MCF 10A (cell line): ENCODE measurements around the gene KLF5. TPM values are rescaled to one million over a fixed set of nuclear protein-coding genes. Genes with fewer than 3 reads are reported as not detected.
"Not testable (repeated sequence)": the region's sequence is repeated elsewhere in the genome, so short reads cannot be mapped to it uniquely, and the experiment has no call there.

ENCODE experiments used
- BruUV-seq: library from RNA; stranded (reverse); fragments of 400-500 nt; replicated peaks from 2 replicates; lab custom pipeline; 2021; lab: Mats Ljungman, UMichigan
- CTCF ChIA-PET: fragments of 300-600 bp; sonication (Branson Sonifier 250); formaldehyde crosslinking; extraction: SDS; loops from one replicate; lab custom pipeline; 2021; ENCODE audit warnings: antibody characterized with exemption, inconsistent platforms; lab: Yijun Ruan, JAX
- POLR2A ChIA-PET: fragments of 300-600, 350-650 bp; sonication (Branson Sonifier 250); formaldehyde crosslinking; extraction: SDS; loops from one replicate; lab custom pipeline; 2020; ENCODE audit warnings: antibody characterized with exemption, inconsistent platforms; lab: Yijun Ruan, JAX
- DNase-seq: peaks from one replicate; pipeline ENCODE4 v3.0.0-alpha.2; 2018; ENCODE audit not compliant: unreplicated experiment
- H3K27ac Mint-ChIP-seq: one replicate; pipeline ENCODE4 v1.8.0; 2022; ENCODE audit warnings: mild to moderate bottlenecking, low read depth, mixed read lengths; ENCODE audit not compliant: unreplicated experiment
- H3K27me3 Mint-ChIP-seq: one replicate; pipeline ENCODE4 v1.8.0; 2022; ENCODE audit warnings: mixed read lengths; ENCODE audit not compliant: insufficient read depth, unreplicated experiment
- H3K36me3 Mint-ChIP-seq: one replicate; pipeline ENCODE4 v1.8.0; 2022; ENCODE audit warnings: mild to moderate bottlenecking, moderate library complexity, mixed read lengths; ENCODE audit not compliant: insufficient read depth, unreplicated experiment
- H3K4me1 Mint-ChIP-seq: one replicate; pipeline ENCODE4 v1.8.0; 2022; ENCODE audit warnings: mixed read lengths; ENCODE audit not compliant: insufficient read depth, unreplicated experiment
- H3K4me3 Mint-ChIP-seq: one replicate; pipeline ENCODE4 v1.8.0; 2022; ENCODE audit warnings: mild to moderate bottlenecking, moderate library complexity, mixed read lengths; ENCODE audit not compliant: unreplicated experiment
- H3K9me3 Mint-ChIP-seq: one replicate; pipeline ENCODE4 v1.8.0; 2022; ENCODE audit warnings: mixed read lengths; ENCODE audit not compliant: unreplicated experiment
- intact Hi-C: fragments of 100-400 bp; cut with micrococcal nuclease; formaldehyde crosslinking; loops from 2 replicates; pipeline ENCODE4 v1.14.1; 2022
- total RNA-seq: library from RNA; stranded (reverse); gene quantifications from 2 replicates; pipeline ENCODE4 v1.2.3, GENCODE V29; 2022
- TF ChIP-seq, protein P1 (sequence below): fragments of 200-600 bp; IDR thresholded peaks from one replicate; pipeline ENCODE4 v1.8.0; 2022; ENCODE audit warnings: antibody characterized with exemption, mild to moderate bottlenecking; ENCODE audit not compliant: unreplicated experiment

KLF5 gene
- total RNA-seq, 1 experiment from 2014 or later = 226 TPM

DNA sequence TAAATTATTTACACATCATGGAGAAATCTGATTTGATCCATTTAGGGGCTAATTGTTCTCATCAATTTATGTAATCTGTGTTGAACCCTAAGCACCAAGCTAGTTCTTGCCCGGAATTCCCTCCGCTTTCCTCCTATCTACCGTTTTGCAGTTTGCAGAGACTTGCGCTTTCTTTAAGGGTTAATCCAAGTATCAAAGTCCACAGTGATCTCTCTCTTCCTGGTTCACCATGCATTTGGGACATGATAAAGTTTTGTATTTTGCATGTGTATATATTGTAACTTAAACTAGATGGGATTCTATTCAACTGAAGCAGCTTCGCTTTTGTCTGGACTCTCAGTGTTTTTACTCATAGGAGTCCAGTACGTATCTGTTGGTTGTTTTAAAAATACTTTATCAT lies 13.8 kb upstream of the KLF5 start:
- no peaks in the 10 kb centered on the region for H3K36me3 Mint-ChIP-seq
- no peaks in the 10 kb centered on the region for H3K27me3 Mint-ChIP-seq
- BruUV-seq = no TSS peak
- CTCF ChIA-PET = no interaction called here
- intact Hi-C loops = no loop called here
- TF ChIP-seq, protein P1, sequence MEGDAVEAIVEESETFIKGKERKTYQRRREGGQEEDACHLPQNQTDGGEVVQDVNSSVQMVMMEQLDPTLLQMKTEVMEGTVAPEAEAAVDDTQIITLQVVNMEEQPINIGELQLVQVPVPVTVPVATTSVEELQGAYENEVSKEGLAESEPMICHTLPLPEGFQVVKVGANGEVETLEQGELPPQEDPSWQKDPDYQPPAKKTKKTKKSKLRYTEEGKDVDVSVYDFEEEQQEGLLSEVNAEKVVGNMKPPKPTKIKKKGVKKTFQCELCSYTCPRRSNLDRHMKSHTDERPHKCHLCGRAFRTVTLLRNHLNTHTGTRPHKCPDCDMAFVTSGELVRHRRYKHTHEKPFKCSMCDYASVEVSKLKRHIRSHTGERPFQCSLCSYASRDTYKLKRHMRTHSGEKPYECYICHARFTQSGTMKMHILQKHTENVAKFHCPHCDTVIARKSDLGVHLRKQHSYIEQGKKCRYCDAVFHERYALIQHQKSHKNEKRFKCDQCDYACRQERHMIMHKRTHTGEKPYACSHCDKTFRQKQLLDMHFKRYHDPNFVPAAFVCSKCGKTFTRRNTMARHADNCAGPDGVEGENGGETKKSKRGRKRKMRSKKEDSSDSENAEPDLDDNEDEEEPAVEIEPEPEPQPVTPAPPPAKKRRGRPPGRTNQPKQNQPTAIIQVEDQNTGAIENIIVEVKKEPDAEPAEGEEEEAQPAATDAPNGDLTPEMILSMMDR = no peak
- H3K9me3 Mint-ChIP-seq = no peaks in the 10 kb centered on the region
- DNase-seq = no peak
- no peak overlapping the region for H3K4me3 Mint-ChIP-seq
- POLR2A ChIA-PET = no interaction called here
- no peak overlapping the region for H3K27ac Mint-ChIP-seq
- H3K4me1 Mint-ChIP-seq = no peaks in the 10 kb centered on the region

DNA sequence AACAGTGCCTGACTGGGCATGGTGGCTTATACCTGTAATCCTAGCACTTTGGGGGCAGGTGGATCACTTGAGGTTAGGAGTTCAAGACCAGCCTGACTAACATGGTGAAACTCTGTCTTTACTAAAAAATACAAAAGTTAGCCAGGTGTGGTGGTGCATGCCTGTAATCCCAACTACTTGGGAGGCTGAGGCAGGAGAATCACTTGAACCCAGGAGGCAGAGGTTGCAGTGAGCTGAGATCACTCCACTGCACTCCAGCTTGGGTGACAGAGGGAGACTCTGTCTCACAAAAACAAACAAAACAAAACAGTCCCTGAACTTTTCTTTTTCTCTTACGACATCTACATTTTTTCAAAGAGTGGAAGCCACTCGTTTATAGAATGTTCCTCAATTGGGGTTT lies 10.2 kb upstream of the KLF5 start:
- BruUV-seq, H3K27me3 Mint-ChIP-seq, H3K4me1 Mint-ChIP-seq, H3K9me3 Mint-ChIP-seq, H3K4me3 Mint-ChIP-seq, POLR2A ChIA-PET, DNase-seq, intact Hi-C loops, H3K36me3 Mint-ChIP-seq, H3K27ac Mint-ChIP-seq: not testable (repeated sequence)
- CTCF ChIA-PET = interaction anchor here (0.7 kb wide), 1 partner anchor 201 kb away, joined by 4 read pairs; no protein-coding TSS in a partner anchor

DNA sequence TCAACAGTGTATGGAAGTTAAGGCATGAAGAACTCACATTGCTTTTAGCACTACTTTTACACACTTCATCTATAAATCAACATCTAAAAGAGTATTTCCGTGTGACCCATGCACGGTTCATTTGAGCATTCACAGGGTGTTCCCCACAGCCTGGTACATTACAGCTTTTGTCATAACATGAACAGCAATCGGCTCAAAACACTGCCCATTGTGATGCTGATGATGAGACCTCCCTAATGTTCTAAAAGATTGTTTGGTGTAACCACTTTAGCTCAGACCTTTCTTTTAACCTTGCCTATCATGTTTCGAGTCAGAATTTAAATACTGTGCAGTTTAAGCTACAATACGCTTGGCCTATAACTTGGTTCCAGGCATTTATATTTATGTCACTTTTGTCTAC lies 4.1 kb upstream of the KLF5 start:
- Mint-ChIP-seq H3K36me3 (peaks cover 9% of the 10 kb centered on the region), H3K27ac (peak overlapping the region; percentile 92), H3K9me3 (no peaks in the 10 kb centered on the region), H3K27me3 (no peaks in the 10 kb centered on the region), H3K4me3 (no peak overlapping the region), H3K4me1 (peaks cover 23% of the 10 kb centered on the region)
- no TSS peak for BruUV-seq
- intact Hi-C loops = loop anchor here (5.0 kb wide), 1 partner anchor 162 kb away; no protein-coding TSS in a partner anchor
- ChIA-PET POLR2A (interaction anchor here (0.7 to 11.2 kb wide), 18 partner anchors 7 to 648 kb away, joined by 3 to 292 read pairs (median 6); no protein-coding TSS in a partner anchor), CTCF (interaction anchor here (0.5 to 0.7 kb wide), 2 partner anchors 92 to 194 kb away, joined by 3 read pairs; no protein-coding TSS in a partner anchor)
- no peak for DNase-seq
- TF ChIP-seq, protein P1 = no peak

DNA sequence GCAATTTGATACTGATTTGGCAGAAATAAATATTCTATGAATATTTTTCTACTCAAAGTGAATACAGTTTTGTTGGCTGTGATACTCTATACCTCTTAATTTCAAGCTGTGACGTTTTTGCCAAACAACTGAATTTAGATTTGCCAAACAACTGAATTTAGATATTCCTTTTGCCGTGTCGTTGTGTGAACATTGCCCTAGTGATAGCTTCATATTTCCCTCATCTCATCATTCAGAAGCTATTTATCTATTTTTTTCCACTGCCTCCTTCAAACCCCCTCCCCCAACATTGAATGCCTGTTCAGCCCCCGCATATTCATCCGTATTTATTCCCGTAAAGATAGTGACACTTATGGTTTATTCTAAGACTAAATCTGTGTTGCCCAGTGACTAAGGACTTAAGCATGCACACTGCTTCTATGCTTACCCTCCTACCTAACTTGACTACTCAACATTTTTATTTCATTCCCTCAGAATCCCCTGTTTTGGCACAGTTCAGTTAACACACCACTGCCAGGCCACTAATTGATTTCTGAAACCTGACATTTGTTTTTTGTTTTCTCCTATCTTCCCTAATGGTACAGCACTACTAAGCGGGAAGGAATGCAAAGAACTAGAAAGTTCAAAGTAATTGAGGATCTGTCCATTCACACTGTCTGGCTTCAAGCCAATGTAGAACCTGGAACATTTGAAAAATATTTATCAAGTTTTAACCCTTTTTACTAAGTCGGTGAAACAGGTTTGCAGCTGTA lies 2.8 kb upstream of the KLF5 start:
- BruUV-seq = no TSS peak
- TF ChIP-seq, protein P1 = no peak
- H3K27me3 Mint-ChIP-seq = no peaks in the 10 kb centered on the region
- CTCF ChIA-PET = interaction anchor here (0.6 to 1.5 kb wide), 4 partner anchors 248 to 489 kb away, joined by 3 to 4 read pairs (median 3); no protein-coding TSS in a partner anchor
- H3K36me3 Mint-ChIP-seq = peaks cover 21% of the 10 kb centered on the region
- peak; percentile 87 for DNase-seq
- intact Hi-C loops = loop anchor here (5.0 kb wide), 1 partner anchor 164 kb away; no protein-coding TSS in a partner anchor
- H3K9me3 Mint-ChIP-seq = no peaks in the 10 kb centered on the region
- peaks cover 23% of the 10 kb centered on the region for H3K4me1 Mint-ChIP-seq
- peak overlapping the region; percentile 92 for H3K27ac Mint-ChIP-seq
- POLR2A ChIA-PET = interaction anchor here (0.6 to 11.2 kb wide), 44 partner anchors 8 to 647 kb away, joined by 3 to 292 read pairs (median 4); partner anchors contain the start of genes DIS3 and PIBF1
- H3K4me3 Mint-ChIP-seq = peak overlapping the region; percentile 83
